ENCODE data around the gene FBXO36. TPM values are rescaled to one million over a fixed set of nuclear protein-coding genes. Genes with fewer than 3 reads are reported as not detected.
"Not testable (repeated sequence)": the region's sequence is repeated elsewhere in the genome, so short reads cannot be mapped to it uniquely, and the experiment has no call there.

FBXO36 gene
- total RNA-seq, 2 donors from 2014 or later = 6.7 to 13.3 TPM

DNA sequence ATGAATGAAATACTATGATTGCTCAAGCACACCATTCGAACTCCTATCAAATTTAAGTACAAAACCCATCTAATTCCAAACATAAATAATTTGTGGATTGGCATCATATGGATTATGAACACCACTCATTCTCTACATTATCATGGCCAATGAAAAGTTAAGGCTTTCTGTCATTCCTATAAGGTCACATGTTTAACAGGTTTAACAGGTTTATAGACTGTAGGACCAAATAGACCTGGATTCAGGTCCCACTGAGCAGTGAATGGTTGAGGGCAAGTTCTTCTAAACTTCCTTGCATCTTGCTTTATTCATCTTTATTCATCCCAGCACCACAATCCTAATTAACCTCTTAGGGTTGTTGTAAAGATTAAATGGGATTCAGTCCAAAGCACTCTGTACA is 33.4 kb downstream of the FBXO36 start:
- Mint-ChIP-seq H3K9me3 (no peaks in the 10 kb centered on the region), H3K4me3 (no peak overlapping the region), H3K27ac (no peak overlapping the region), H3K36me3 (ENCODE audit: low read depth) (peaks cover 8% of the 10 kb centered on the region), H3K27me3 (ENCODE audit: insufficient read depth) (no peaks in the 10 kb centered on the region), H3K4me1 (peaks cover 20% of the 10 kb centered on the region)
- no peak for DNase-seq
- Histone ChIP-seq H3K4me1 (ENCODE audit: control insufficient read depth, insufficient read depth, low read length) (peaks cover 6% of the 10 kb centered on the region), H3K4me3 (ENCODE audit: low read length) (no peak overlapping the region), H3K27me3 (ENCODE audit: control insufficient read depth, insufficient read depth, low read length, poor library complexity, severe bottlenecking) (no peaks in the 10 kb centered on the region), H3K27ac (ENCODE audit: low read depth, low read length) (no peak overlapping the region), H3K36me3 (ENCODE audit: control insufficient read depth, insufficient read depth, low read length) (no peaks in the 10 kb centered on the region), H3K9me3 (ENCODE audit: control insufficient read depth, low read length) (no peaks in the 10 kb centered on the region), H3K9ac (ENCODE audit: extremely low read depth, low read length, poor library complexity, severe bottlenecking) (no peak overlapping the region)
- 100% methylated on average over 1 of the region's 1 CpG; no CpG with 5 or more reads in 1 of the 2 experiments for WGBS, 2 experiments (ENCODE audit: insufficient coverage in 1 of 2, insufficient read length in 1 of 2)
- TF ChIP-seq, protein P1, sequence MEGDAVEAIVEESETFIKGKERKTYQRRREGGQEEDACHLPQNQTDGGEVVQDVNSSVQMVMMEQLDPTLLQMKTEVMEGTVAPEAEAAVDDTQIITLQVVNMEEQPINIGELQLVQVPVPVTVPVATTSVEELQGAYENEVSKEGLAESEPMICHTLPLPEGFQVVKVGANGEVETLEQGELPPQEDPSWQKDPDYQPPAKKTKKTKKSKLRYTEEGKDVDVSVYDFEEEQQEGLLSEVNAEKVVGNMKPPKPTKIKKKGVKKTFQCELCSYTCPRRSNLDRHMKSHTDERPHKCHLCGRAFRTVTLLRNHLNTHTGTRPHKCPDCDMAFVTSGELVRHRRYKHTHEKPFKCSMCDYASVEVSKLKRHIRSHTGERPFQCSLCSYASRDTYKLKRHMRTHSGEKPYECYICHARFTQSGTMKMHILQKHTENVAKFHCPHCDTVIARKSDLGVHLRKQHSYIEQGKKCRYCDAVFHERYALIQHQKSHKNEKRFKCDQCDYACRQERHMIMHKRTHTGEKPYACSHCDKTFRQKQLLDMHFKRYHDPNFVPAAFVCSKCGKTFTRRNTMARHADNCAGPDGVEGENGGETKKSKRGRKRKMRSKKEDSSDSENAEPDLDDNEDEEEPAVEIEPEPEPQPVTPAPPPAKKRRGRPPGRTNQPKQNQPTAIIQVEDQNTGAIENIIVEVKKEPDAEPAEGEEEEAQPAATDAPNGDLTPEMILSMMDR (conservative IDR thresholded peaks at IDR 0.05) = no peak

DNA sequence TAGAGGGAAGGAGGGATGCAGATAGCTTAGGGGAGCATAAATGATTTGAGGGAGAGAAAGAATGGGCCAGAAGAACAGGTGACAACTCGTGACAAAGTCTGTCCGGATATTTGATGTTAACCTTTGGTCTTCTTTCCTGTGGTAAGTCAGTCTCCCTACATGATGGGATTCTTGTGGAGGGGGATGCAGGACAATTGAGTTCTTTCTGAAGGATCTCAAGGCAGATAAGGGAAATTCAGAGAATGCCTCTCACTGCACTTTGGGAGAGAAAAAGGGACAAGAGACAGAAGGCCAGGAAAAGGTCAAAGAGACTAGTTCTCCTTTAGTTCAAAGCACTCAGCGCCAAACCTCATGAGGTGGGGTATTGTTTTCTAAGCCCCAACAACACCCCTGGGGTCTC is 34.2 kb downstream of the FBXO36 start:
- H3K4me1 ChIP-seq (ENCODE audit: control insufficient read depth, insufficient read depth, low read length) = peaks cover 6% of the 10 kb centered on the region
- 75 to 86% methylated on average over 3 of the region's 3 CpGs for WGBS, 2 experiments (ENCODE audit: insufficient coverage in 1 of 2, insufficient read length in 1 of 2)
- no peak overlapping the region for H3K4me3 ChIP-seq (ENCODE audit: low read length)
- H3K4me3 Mint-ChIP-seq = no peak overlapping the region
- H3K27me3 Mint-ChIP-seq (ENCODE audit: insufficient read depth) = no peaks in the 10 kb centered on the region
- no peak overlapping the region for H3K27ac ChIP-seq (ENCODE audit: low read depth, low read length)
- no peaks in the 10 kb centered on the region for H3K27me3 ChIP-seq (ENCODE audit: control insufficient read depth, insufficient read depth, low read length, poor library complexity, severe bottlenecking)
- H3K9ac ChIP-seq (ENCODE audit: extremely low read depth, low read length, poor library complexity, severe bottlenecking) = no peak overlapping the region
- H3K9me3 ChIP-seq (ENCODE audit: control insufficient read depth, low read length) = no peaks in the 10 kb centered on the region
- peaks cover 20% of the 10 kb centered on the region for H3K4me1 Mint-ChIP-seq
- H3K36me3 ChIP-seq (ENCODE audit: control insufficient read depth, insufficient read depth, low read length) = no peaks in the 10 kb centered on the region
- H3K9me3 Mint-ChIP-seq = no peaks in the 10 kb centered on the region
- H3K36me3 Mint-ChIP-seq (ENCODE audit: low read depth) = peaks cover 8% of the 10 kb centered on the region
- TF ChIP-seq, protein P1 (conservative IDR thresholded peaks at IDR 0.05) = no peak
- no peak overlapping the region for H3K27ac Mint-ChIP-seq
- no peak for DNase-seq

DNA sequence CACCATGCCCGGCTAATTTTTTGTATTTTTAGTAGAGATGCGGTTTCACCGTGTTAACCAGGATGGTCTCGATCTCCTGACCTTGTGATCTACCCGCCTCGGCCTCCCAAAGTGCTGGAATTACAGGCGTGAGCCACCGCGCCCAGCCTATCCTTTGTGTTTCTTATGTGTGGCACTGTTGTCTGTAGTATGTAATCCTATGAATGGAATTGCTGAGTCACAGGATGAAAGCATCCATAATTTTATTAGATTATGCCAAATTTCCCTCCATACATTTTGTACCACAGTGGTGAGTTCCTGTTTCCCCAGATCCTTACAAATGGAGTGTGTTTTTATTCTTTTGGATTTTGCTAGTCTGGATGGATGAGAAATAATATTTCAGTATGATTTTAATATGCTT is 41.3 kb downstream of the FBXO36 start:
- H3K4me1 Mint-ChIP-seq; H3K9me3 ChIP-seq (ENCODE audit: control insufficient read depth, low read length); DNase-seq; H3K9ac ChIP-seq (ENCODE audit: extremely low read depth, low read length, poor library complexity, severe bottlenecking); H3K4me3 ChIP-seq (ENCODE audit: low read length); H3K36me3 Mint-ChIP-seq (ENCODE audit: low read depth); H3K4me1 ChIP-seq (ENCODE audit: control insufficient read depth, insufficient read depth, low read length); H3K4me3 Mint-ChIP-seq; H3K27me3 ChIP-seq (ENCODE audit: control insufficient read depth, insufficient read depth, low read length, poor library complexity, severe bottlenecking); H3K27ac ChIP-seq (ENCODE audit: low read depth, low read length); H3K36me3 ChIP-seq (ENCODE audit: control insufficient read depth, insufficient read depth, low read length); H3K27ac Mint-ChIP-seq; H3K9me3 Mint-ChIP-seq; H3K27me3 Mint-ChIP-seq (ENCODE audit: insufficient read depth): not testable (repeated sequence)
- 95% methylated on average over 9 of the region's 9 CpGs; no CpG with 5 or more reads in 1 of the 2 experiments for WGBS, 2 experiments (ENCODE audit: insufficient coverage in 1 of 2, insufficient read length in 1 of 2)

DNA sequence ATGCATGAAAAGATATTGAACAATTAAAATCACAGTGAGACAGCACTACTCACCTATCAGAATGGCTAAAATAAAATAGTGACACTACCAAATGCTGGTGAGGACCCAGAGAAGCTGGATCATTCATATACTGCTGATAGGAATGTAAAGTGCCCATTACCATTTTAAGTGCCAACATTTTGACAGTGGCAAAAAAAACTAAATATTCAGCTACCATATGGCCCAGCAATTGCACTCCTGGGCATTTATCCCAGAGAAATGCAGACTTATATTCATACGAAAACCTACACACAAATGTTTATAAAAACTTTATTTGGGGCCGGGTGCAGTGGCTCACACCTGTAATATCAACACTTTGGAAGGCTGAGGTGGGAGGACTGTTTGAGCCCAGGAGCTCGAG is 47.6 kb downstream of the FBXO36 start:
- Mint-ChIP-seq H3K4me1 (peaks cover 12% of the 10 kb centered on the region), H3K9me3 (peaks cover 10% of the 10 kb centered on the region), H3K4me3 (no peak overlapping the region), H3K36me3 (ENCODE audit: low read depth) (peaks cover 1% of the 10 kb centered on the region), H3K27ac (no peak overlapping the region), H3K27me3 (ENCODE audit: insufficient read depth) (no peaks in the 10 kb centered on the region)
- Histone ChIP-seq H3K4me3 (ENCODE audit: low read length) (no peak overlapping the region), H3K9ac (ENCODE audit: extremely low read depth, low read length, poor library complexity, severe bottlenecking) (no peak overlapping the region), H3K4me1 (ENCODE audit: control insufficient read depth, insufficient read depth, low read length) (no peaks in the 10 kb centered on the region), H3K9me3 (ENCODE audit: control insufficient read depth, low read length) (peaks cover 1% of the 10 kb centered on the region), H3K36me3 (ENCODE audit: control insufficient read depth, insufficient read depth, low read length) (no peaks in the 10 kb centered on the region), H3K27me3 (ENCODE audit: control insufficient read depth, insufficient read depth, low read length, poor library complexity, severe bottlenecking) (no peaks in the 10 kb centered on the region), H3K27ac (ENCODE audit: low read depth, low read length) (no peak overlapping the region)
- WGBS, 2 experiments (ENCODE audit: insufficient coverage in 1 of 2, insufficient read length in 1 of 2) = 94 to 100% methylated on average over 1 to 3 of the region's 3 CpGs
- TF ChIP-seq, protein P1 (conservative IDR thresholded peaks at IDR 0.05) = no peak
- no peak for DNase-seq
